Stimulated activated CD8-positive, alpha-beta memory T cell treated with anti-CD3 and anti-CD28 coated beads, Interleukin-12 subunit alpha, Interleukin-12 subunit beta, amount 100 ng/mL, for 24 hours (primary cell): ENCODE measurements around the gene NGFR.
"Not testable (repeated sequence)": the region's sequence is repeated elsewhere in the genome, so short reads cannot be mapped to it uniquely, and the experiment has no call there.

ENCODE experiments used
- DNase-seq: peaks from one replicate; pipeline ENCODE4 v3.0.0-alpha.2; 2020; ENCODE audit errors: extremely low read depth

The NGFR gene

DNA sequence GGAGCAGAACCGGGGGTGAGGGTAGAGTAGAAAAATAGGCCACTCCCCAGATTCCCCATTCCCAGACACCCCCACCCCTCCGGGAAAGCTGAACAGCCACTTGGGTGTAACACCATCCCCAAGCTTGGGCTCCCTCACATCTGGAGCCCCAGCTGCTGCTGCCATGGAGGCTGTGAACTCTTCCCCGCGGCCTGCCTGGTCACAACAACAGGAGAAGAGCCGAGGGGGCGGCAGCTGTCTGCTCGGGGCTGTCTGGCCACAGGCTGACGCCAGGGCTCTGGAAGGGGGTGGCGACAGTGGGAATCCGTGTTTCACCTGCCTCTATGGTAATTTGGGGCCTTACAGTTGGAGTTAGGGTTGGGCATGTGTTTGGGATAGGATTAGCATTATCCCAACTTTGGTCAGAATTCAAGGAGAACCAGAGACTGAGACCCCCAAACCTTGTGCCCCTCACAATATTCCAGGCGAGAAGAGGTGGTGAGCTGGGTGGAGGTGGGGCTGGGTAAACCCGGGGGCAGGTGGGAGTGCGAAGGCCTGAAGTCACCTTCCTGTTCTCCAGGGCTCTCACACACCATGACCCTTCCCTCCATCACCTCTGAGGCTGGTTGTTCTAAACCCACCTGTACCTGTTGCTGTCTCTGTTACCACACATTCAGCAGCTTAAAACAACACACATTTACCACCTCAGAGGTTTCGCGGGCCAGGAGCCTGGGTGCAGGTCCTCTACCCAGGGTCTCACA, 50.9 kb downstream of the NGFR start:
- no peak for DNase-seq

DNA sequence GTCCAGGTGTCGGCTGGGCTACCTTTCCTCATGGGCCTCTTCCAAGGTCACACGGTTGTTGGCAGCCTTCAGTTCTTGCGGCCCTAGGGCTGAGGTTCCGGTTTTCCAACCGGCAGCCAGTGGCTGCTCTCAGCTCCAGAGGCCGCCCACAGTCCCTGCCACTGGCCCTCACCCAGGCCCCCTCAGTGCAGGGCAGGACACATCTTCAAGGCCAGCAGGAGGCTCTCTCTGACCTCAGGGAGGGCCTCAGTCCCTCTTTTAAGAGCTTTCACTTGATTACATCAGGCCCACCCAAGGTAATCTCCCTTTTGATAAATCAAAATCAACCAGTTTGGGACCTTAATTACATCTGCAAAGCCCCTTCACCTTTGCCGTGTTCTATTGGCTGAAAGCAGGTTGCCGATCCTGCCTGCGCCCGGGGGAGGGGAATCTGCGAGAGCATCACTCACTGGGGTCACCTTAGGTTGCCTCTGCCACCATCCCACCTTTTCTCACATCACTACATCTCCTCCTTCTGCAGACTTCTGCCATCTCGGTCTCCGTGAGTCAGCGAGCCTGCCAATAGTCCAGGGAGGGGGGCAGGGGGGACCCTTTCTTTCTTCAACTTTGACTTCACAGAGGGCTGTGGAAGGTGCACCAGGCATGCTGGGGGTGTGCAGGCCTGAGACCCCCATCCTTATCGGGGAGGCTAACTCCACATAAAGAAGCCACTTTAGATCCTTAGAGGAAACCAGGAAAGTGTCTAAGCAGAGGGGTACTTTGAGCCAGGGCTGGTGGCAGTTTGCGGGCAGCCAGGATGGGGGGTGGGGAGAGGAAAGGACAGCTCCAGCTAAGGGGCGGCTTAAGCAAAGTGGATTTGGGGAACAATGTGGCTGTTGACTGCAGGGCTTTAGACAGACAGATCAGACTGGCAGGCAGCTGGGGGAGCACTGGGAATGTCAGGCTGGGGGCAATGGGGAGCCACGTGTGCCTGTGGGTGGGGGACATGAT, 51.7 kb downstream of the NGFR start:
- no peak for DNase-seq

- no peak for DNase-seq
Measured at GRCh38 chr17:49547566-49547965, 52.5 kb downstream of the NGFR start.

GRCh38 chr17:49548051-49548505, 53.0 kb downstream of the NGFR start:
- DNase-seq: no peak

- no peak for DNase-seq
Measured at GRCh38 chr17:49548506-49549310, 53.6 kb downstream of the NGFR start.

DNA sequence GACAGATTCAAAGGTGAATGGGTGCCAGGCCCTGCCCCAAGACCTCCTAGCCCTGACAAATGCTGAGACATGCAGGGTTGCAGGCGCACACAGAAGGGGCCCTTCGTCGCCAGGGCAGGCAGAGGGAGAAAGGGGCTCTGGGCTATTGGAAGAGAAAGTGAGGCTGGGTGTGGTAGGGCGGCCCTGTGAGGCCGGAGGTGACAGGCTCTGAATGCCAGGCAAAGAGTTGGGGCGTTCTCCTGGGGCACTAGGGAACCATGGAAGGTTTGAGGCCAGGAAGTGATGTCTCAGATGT, 54.2 kb downstream of the NGFR start:
- no peak for DNase-seq

GRCh38 chr17:49549691-49550678, 54.9 kb downstream of the NGFR start:
- DNase-seq: no peak

- DNase-seq: not testable (repeated sequence)
Measured at GRCh38 chr17:49550764-49551163, 55.7 kb downstream of the NGFR start.

DNA sequence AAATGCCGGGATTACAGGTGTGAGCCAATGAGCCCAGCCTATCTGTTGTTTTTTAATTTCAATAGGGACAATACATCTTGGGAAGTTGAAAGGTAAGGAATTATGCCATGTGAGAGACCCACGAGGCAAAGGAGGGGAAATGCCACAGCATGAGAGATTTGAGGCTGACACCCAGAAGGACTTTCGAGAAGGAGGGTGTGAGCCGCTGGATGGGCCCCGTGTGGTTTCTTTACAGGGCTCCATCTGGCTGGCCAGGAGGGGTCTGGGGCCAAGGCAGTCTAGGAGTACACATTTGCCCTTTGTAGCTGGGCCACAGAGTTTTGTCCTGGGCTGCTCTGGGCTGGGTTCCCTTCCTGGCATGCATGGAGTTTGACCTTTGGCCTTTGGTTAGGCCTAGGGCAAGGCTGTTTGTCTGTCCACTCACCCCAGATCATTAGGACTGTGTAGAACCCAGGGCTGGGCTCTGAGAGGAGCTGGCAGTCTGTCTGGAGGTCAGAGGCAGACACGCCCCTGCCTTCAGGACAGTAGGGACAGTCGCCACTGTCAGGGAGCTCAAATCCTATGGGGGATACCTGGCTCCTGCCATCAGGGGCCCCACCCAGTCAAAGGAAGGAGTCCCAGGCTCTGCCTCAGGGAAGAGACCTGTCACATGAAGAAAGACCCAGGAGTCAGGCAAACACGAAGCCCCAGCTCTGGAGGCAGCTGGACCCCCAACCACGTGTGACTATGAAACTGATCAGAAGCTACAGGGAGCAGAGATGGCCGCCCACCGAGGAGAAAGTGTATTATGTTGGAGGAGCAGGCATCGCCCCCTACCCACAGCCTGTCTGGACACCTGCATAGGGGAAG, 56.4 kb downstream of the NGFR start:
- DNase-seq: no peak

- DNase-seq: no peak
Measured at GRCh38 chr17:49552070-49552751, 57.1 kb downstream of the NGFR start.

GRCh38 chr17:49553676-49554335, 58.7 kb downstream of the NGFR start:
- DNase-seq: no peak

GRCh38 chr17:49554694-49555494, 59.8 kb downstream of the NGFR start:
- DNase-seq: no peak

- no peak for DNase-seq
Measured at GRCh38 chr17:49555495-49556222, 60.6 kb downstream of the NGFR start.

DNA sequence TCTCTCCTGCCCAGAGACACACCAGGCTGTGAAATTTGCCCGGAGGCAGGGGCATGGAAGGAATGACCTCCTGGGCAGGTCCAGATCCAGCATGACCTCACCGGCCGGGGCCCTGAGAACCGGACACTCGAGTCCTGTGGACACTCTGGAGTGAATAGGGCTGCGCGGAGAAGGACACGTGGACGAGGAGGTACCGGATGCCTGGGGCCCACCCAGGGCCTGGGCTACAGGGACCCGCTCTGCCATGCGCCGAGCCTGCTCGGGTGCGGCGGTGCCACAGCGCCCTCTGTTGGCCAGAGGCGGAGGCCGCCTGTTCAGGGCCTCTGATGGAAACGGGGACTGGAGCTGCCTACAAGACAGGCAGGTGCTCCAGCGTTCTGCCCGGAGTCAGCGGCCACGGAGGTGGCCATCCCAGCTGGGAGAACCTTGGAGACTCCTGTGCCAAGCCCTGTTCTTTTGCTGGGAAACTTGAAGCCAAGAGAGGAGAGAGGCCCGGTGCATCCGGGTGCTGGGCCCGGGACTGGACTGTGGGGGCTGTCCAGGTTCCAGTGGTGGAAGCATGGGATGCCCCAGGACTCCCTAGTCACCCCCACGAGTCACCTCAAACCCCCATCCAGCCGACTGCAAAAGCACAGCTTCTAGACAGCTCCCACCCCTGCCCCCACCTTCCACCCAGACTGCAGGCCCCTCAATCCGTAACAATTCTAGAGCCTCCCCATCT, 61.3 kb downstream of the NGFR start:
- DNase-seq: peak; percentile 56

DNA sequence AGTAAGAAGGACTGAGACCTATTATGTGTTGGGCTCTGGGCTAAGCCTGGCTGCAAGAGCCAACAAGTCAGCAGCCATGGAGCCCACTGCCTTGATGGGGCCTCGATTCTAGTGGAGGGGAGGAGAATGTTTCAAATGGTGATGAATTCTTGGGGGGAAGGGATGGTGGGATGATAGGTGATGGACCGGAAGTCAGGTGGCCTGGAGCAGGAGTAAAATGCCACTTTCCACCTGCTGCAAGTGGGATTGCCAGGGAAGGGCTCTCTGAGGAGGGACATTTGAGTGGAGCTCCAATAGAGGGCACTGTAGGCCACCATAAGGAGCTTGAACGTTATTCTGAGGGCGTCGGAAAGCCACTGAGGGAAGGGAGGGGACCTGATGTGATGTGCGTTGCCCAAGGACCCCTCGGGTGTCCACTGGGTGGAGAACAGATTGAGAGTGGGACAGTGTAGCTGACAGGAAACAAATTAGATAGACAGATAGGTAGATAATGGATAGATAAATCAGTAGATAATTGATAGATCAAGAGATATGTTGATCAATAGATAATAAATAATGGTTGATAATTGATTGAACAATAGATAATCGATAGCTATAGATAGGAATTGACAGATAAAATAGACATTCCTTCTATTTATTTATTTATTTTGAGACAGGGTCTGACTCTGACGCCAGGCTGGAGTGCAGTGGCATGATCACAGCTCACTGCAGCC, 62.4 kb downstream of the NGFR start:
- DNase-seq: no peak
